Ovary (tissue), 3 donors: Measurements from ENCODE around the gene PSMA2.

ENCODE experiments used
- POLR2A ChIP-seq: fragments of 450-650 bp; IDR thresholded peaks from one replicate; pipeline ENCODE4 v1.6.1; 2017; ENCODE audit warnings: antibody characterized with exemption, mild to moderate bottlenecking, moderate library complexity
- TF ChIP-seq, protein P1 (sequence below), 3 donors: fragments of 450-650 bp in 2 of 3; fragments of 200-600 bp in 1 of 3; IDR thresholded peaks; one replicate each; pipeline versions ENCODE4 v1.5.1 to v1.8.0; 2016 to 2022; ENCODE audit warnings: antibody characterized with exemption in 3 of 3, mild to moderate bottlenecking in 1 of 3
- donor health status: DM: no; HTN: no; CAD: no.

DNA sequence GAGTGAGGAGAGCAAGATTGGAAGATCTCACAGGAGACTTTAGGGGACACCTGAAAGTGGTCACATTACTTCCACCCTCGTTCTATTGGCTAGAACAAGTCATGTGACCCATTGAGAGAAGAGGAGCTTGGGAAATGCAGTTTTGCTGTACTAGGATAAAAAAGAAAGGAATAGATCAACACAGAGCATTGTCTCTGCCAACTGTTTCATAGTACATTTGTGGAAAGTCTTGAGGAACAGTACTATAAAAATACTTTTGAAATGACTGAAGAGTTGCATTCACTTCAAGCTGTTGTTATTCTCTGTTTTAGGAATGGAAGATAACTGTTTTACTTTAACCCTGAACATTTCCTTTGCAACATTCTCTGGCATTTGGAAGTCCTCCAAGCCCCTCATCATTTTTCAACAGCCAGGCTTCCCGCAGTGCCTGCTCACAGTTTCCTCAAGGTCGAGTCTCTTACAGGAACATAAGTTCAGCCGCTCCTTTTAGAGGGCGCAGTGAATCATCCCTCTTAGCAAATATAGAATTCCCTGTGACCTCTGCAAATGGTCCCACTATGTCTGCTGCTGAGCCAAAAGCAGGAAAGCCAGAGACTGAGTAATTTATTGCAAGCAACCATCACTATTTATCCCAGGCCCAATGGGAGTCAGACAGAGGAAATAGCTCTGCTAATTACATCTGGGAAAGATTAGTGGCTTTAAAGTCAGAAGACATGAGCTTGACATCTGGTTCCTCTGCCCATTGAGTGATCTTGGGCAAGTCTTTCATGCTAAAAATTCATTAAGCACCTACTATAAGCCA, 40.9 kb upstream of the PSMA2 start:
- TF ChIP-seq, protein P1, sequence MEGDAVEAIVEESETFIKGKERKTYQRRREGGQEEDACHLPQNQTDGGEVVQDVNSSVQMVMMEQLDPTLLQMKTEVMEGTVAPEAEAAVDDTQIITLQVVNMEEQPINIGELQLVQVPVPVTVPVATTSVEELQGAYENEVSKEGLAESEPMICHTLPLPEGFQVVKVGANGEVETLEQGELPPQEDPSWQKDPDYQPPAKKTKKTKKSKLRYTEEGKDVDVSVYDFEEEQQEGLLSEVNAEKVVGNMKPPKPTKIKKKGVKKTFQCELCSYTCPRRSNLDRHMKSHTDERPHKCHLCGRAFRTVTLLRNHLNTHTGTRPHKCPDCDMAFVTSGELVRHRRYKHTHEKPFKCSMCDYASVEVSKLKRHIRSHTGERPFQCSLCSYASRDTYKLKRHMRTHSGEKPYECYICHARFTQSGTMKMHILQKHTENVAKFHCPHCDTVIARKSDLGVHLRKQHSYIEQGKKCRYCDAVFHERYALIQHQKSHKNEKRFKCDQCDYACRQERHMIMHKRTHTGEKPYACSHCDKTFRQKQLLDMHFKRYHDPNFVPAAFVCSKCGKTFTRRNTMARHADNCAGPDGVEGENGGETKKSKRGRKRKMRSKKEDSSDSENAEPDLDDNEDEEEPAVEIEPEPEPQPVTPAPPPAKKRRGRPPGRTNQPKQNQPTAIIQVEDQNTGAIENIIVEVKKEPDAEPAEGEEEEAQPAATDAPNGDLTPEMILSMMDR (IDR thresholded peaks at IDR 0.05): no peak
- no peak for TF ChIP-seq POLR2A
